HG03095 (cell line): Measurements from ENCODE around the gene RASSF9.

Experiments
- ATAC-seq: cut with Tn5 transposase; IDR thresholded peaks from one replicate; pipeline ENCODE4 v1.9.1; 2021; ENCODE audit warnings: moderate library complexity; ENCODE audit not compliant: unreplicated experiment

The RASSF9 gene

GRCh38 chr12:85821759-85822158 is 14.4 kb downstream of the RASSF9 start:
- ATAC-seq, result no peak

- no peak for ATAC-seq
Observed at GRCh38 chr12:85821206-85821605, 15.0 kb downstream of the RASSF9 start.

GRCh38 chr12:85820101-85820500 is 16.1 kb downstream of the RASSF9 start:
- ATAC-seq, result no peak

GRCh38 chr12:85814741-85815140 is 21.5 kb downstream of the RASSF9 start:
- ATAC-seq, result no peak

GRCh38 chr12:85814071-85814470 is 22.1 kb downstream of the RASSF9 start:
- ATAC-seq, result no peak

GRCh38 chr12:85809500-85809899 is 26.7 kb downstream of the RASSF9 start:
- ATAC-seq, result no peak

- ATAC-seq, result no peak
Observed at GRCh38 chr12:85807730-85808129, 28.5 kb downstream of the RASSF9 start.

GRCh38 chr12:85805654-85806053 is 30.6 kb downstream of the RASSF9 start:
- no peak for ATAC-seq

- ATAC-seq, result no peak
Observed at GRCh38 chr12:85804663-85805062, 31.5 kb downstream of the RASSF9 start.

GRCh38 chr12:85803923-85804322 is 32.3 kb downstream of the RASSF9 start:
- ATAC-seq, result no peak

GRCh38 chr12:85803231-85803630 is 33.0 kb downstream of the RASSF9 start:
- no peak for ATAC-seq

- no peak for ATAC-seq
Observed at GRCh38 chr12:85798122-85798521, 38.1 kb downstream of the RASSF9 start.

GRCh38 chr12:85796001-85796400 is 40.2 kb downstream of the RASSF9 start:
- no peak for ATAC-seq

- no peak for ATAC-seq
Observed at GRCh38 chr12:85794531-85794930, 41.7 kb downstream of the RASSF9 start.

GRCh38 chr12:85784096-85784720 is 52.0 kb downstream of the RASSF9 start:
- ATAC-seq, result no peak

GRCh38 chr12:85782711-85783110 is 53.5 kb downstream of the RASSF9 start:
- ATAC-seq, result no peak

GRCh38 chr12:85781766-85782165 is 54.4 kb downstream of the RASSF9 start:
- no peak for ATAC-seq

GRCh38 chr12:85779768-85780167 is 56.4 kb downstream of the RASSF9 start:
- no peak for ATAC-seq

- ATAC-seq, result no peak
Observed at GRCh38 chr12:85775091-85775490, 61.1 kb downstream of the RASSF9 start.

- no peak for ATAC-seq
Observed at GRCh38 chr12:85765453-85765869, 70.7 kb downstream of the RASSF9 start.

- no peak for ATAC-seq
Observed at GRCh38 chr12:85759623-85760022, 76.6 kb downstream of the RASSF9 start.

- no peak for ATAC-seq
Observed at GRCh38 chr12:85759091-85759490, 77.1 kb downstream of the RASSF9 start.

- ATAC-seq, result no peak
Observed at GRCh38 chr12:85755760-85756159, 80.4 kb downstream of the RASSF9 start.
